ENCODE data around the gene FAM163A.

GRCh38 chr1:179785728-179786127 is 42.6 kb downstream of the FAM163A start:
- TF ChIP-seq CTCF (conservative IDR thresholded peaks at IDR 0.05) = no peak
- TF ChIP-seq ZFX (IDR thresholded peaks at IDR 0.05) = no peak
